Heart left ventricle (tissue), 16 donors: ENCODE results near the gene GRM8. TPM values are rescaled to one million over a fixed set of nuclear protein-coding genes. Genes with fewer than 3 reads are reported as not detected.

Experiments
- ATAC-seq, 4 donors: fragments of 200-7000 bp; cut with Tn5 transposase; one replicate each; pipeline ENCODE4 v1.9.1; 2020 to 2022; ENCODE audit warnings: moderate library complexity in 4 of 4, mild to moderate bottlenecking in 3 of 4, moderate number of reproducible peaks in 1 of 4
- DNase-seq, 5 donors: peaks; one replicate each; pipeline ENCODE4 v3.0.0-alpha.2; 2020
- H3K27ac ChIP-seq, 12 donors: fragments of 200-600 bp; sonication (generic) in 4 of 12; one replicate each; pipeline versions ENCODE4 v1.5.0 to v1.8.0; 2016 to 2022; ENCODE audit warnings: mild to moderate bottlenecking in 2 of 12
- H3K27me3 ChIP-seq, 9 donors: fragments of 200-600 bp; sonication (generic) in 2 of 9; one replicate each; pipeline versions ENCODE4 v1.5.1 to v1.8.0; 2016 to 2022; ENCODE audit warnings: mild to moderate bottlenecking in 3 of 9
- H3K36me3 ChIP-seq, 9 donors: fragments of 200-600 bp; sonication (generic) in 2 of 9; one replicate each; pipeline versions ENCODE4 v1.5.0 to v1.8.0; 2018 to 2022; ENCODE audit warnings: mild to moderate bottlenecking in 2 of 9
- H3K4me1 ChIP-seq, 12 donors: fragments of 200-600 bp; sonication (generic) in 4 of 12; one replicate each; pipeline versions ENCODE4 v1.5.0 to v1.8.0; 2016 to 2022; ENCODE audit warnings: mild to moderate bottlenecking in 3 of 12
- H3K4me3 ChIP-seq, 12 donors: fragments of 200-600 bp; sonication (generic) in 4 of 12; one replicate each; pipeline versions ENCODE4 v1.5.0 to v1.8.0; 2017 to 2022; ENCODE audit warnings: mild to moderate bottlenecking in 9 of 12, moderate library complexity in 4 of 12
- H3K9me3 ChIP-seq, 12 donors: fragments of 200-600 bp; sonication (generic) in 4 of 12; one replicate each; pipeline versions ENCODE4 v1.5.0 to v1.8.0; 2016 to 2022; ENCODE audit warnings: mild to moderate bottlenecking in 1 of 12
- CTCF ChIP-seq, 12 donors: fragments of 200-600 bp; sonication (generic) in 4 of 12; IDR thresholded peaks; one replicate each; pipeline versions ENCODE4 v1.5.0 to v1.8.0; 2018 to 2022; ENCODE audit warnings: antibody characterized with exemption in 12 of 12, mild to moderate bottlenecking in 5 of 12
- POLR2A ChIP-seq, 2 donors: fragments of 450-650 bp; IDR thresholded peaks; one replicate each; pipeline ENCODE4 v1.6.1; 2017; ENCODE audit warnings: antibody characterized with exemption in 2 of 2, mild to moderate bottlenecking in 2 of 2, moderate library complexity in 2 of 2
- WGBS, 4 donors: extraction: QIAGEN DNeasy Blood & Tissue Kit in 2 of 4; methylation state at CpG; one replicate each; pipeline versions ENCODE4 v1.1.5 to v1.1.7; 2013 to 2018; 5-methylcytosine and 5-hydroxymethylcytosine counted together
- intact Hi-C, 10 donors: fragments of 100-400 bp; cut with DNase I; formaldehyde crosslinking; loops; one replicate each; pipeline versions ENCODE4 v1.11.1 to v1.14.2; 2022
- polyA plus RNA-seq, 2 donors: library from polyadenylated mRNA; stranded (reverse); fragments of 200-250 nt; gene quantifications; one replicate each; pipeline ENCODE4 v1.2.3, GENCODE V29; 2013
- total RNA-seq, 9 donors: library from RNA; depleted of rRNA in 2 of 9; stranded (reverse); fragments of >200 nt in 2 of 9; fragmentation: NEBNext Ultra II Directional in 3 of 9; extraction: Animal tissue kit (Norgen Biotek cat#: 25700) in 3 of 9; gene quantifications; one replicate each; pipeline versions ENCODE4 v1.1.0 to v1.2.4, GENCODE V29; 2016 to 2023
- donor health status: ischemic (EF 13 %, LVEDD 7.1; RV severe dilation, severe dysfunction).
- donor health status: healthy with polysubstance abuse.
- donor health status: DM: no; HTN: yes; CAD: no.
- donor health status: DM: no; HTN: no; CAD: no.
- donor health status: ischemic (EF 25% LVEDD 6.9; RV normal size, moderate dysfunction).
- donor health status: ischemic (EF 25% LVEDD 5.7; RV mildly dilated, moderate dysfunction).
- donor health status: healthy.
- donor health status: DM: yes; HTN: yes; CAD: no.
- donor health status: ischemic (EF 35%, LVEDD 5.7; RV mildly dilated, moderate dysfunction).
- donor health status: nonischemic (EF 11% LVEDD 7.7; RV severe dilation, severe dysfunction).
- donor health status: DM: yes; HTN: yes; CAD: no.
- donor health status: PGD.
- donor health status: ischemic (EF 29% LVEDD 5.4; RV normal size, mild dysfunction).
- donor health status: nonischemic (EF 23%, LVEDD 6.1; RV moderate dilation, normal function).

GRM8 gene
- total and polyA plus RNA-seq, 11 donors = 0.21 to 0.75 (median 0.32) TPM; not detected in 5

- Histone ChIP-seq H3K4me1 (no peaks in the 10 kb centered on the region), H3K36me3 (no peaks in the 10 kb centered on the region), H3K27ac (no peak overlapping the region), H3K27me3 (no peaks in the 10 kb centered on the region), H3K9me3 (no peaks in the 10 kb centered on the region), H3K4me3 (no peak overlapping the region)
- ATAC-seq (no peak), DNase-seq (no peak)
- TF ChIP-seq CTCF (IDR thresholded peaks at IDR 0.05) = no peak
- TF ChIP-seq POLR2A (IDR thresholded peaks at IDR 0.05) = no peak
- intact Hi-C loops = no loop called here
- 40 to 48% (median 45%) methylated on average over 4 of the region's 4 CpGs for WGBS, 4 donors
Observed at GRCh38 chr7:127123220-127123619, 129.5 kb downstream of the GRM8 start.

- 60 to 72% (median 64%) methylated on average over 2 of the region's 2 CpGs for WGBS, 4 donors
- no peaks in the 10 kb centered on the region for H3K27me3 ChIP-seq
- intact Hi-C loops = no loop called here
- ATAC-seq = no peak
- DNase-seq = no peak
- no peaks in the 10 kb centered on the region for H3K9me3 ChIP-seq
- no peak overlapping the region for H3K27ac ChIP-seq
- TF ChIP-seq POLR2A (IDR thresholded peaks at IDR 0.05) (no peak), CTCF (IDR thresholded peaks at IDR 0.05) (no peak)
- H3K36me3 ChIP-seq = no peaks in the 10 kb centered on the region
- no peak overlapping the region for H3K4me3 ChIP-seq
- H3K4me1 ChIP-seq = no peaks in the 10 kb centered on the region
Observed at GRCh38 chr7:127119517-127119916, 133.2 kb downstream of the GRM8 start.

- 55 to 61% (median 57%) methylated on average over 3 of the region's 3 CpGs for WGBS, 4 donors
- H3K4me3 ChIP-seq = no peak overlapping the region
- H3K9me3 ChIP-seq = no peaks in the 10 kb centered on the region
- intact Hi-C loops = no loop called here
- no peak for DNase-seq
- H3K36me3 ChIP-seq = no peaks in the 10 kb centered on the region
- TF ChIP-seq POLR2A (IDR thresholded peaks at IDR 0.05) (no peak), CTCF (IDR thresholded peaks at IDR 0.05) (no peak)
- no peak for ATAC-seq
- peaks cover 0 to 3% (median 0%) of the 10 kb centered on the region in 9 donors for H3K27me3 ChIP-seq
- H3K4me1 ChIP-seq = no peaks in the 10 kb centered on the region
- no peak overlapping the region for H3K27ac ChIP-seq
Observed at GRCh38 chr7:127114742-127115265, 137.9 kb downstream of the GRM8 start.

- DNase-seq (peak in 3 of 5 donors; percentile 21 to 32 (median 26)), ATAC-seq (peak in 1 of 4 donors; percentile 70)
- intact Hi-C loops = loop anchor here in 4 of 10 donors (5.0 to 10.0 kb wide), 2 partner anchors 145 to 147 kb away; partner anchors contain the start of gene GRM8 (in 4 of the 4)
- H3K36me3 ChIP-seq = no peaks in the 10 kb centered on the region
- TF ChIP-seq CTCF (IDR thresholded peaks at IDR 0.05) (peak; percentile 20 to 50 (median 36)), POLR2A (IDR thresholded peaks at IDR 0.05) (no peak)
- WGBS, 4 donors = 16 to 23% (median 18%) methylated on average over 5 of the region's 5 CpGs
- no peak overlapping the region for H3K27ac ChIP-seq
- H3K4me1 ChIP-seq = no peaks in the 10 kb centered on the region
- peaks cover 0 to 3% (median 0%) of the 10 kb centered on the region in 12 donors for H3K9me3 ChIP-seq
- H3K4me3 ChIP-seq = no peak overlapping the region
- peaks cover 0 to 5% (median 0%) of the 10 kb centered on the region in 9 donors for H3K27me3 ChIP-seq
Observed at GRCh38 chr7:127107601-127108007, 145.1 kb downstream of the GRM8 start.
